NCI-H345 treated with DMSO at 0.1 percent for 48 hours (cell line): ENCODE results near the gene MYLK4.
A peak's percentile ranks its signal among the peaks of the same experiment; 100 is the strongest.

ENCODE experiments used
- DNase-seq: peaks from one replicate; lab custom pipeline; 2025; ENCODE audit not compliant: unreplicated experiment; lab: John Stamatoyannopoulos, UW

Gene MYLK4

DNA sequence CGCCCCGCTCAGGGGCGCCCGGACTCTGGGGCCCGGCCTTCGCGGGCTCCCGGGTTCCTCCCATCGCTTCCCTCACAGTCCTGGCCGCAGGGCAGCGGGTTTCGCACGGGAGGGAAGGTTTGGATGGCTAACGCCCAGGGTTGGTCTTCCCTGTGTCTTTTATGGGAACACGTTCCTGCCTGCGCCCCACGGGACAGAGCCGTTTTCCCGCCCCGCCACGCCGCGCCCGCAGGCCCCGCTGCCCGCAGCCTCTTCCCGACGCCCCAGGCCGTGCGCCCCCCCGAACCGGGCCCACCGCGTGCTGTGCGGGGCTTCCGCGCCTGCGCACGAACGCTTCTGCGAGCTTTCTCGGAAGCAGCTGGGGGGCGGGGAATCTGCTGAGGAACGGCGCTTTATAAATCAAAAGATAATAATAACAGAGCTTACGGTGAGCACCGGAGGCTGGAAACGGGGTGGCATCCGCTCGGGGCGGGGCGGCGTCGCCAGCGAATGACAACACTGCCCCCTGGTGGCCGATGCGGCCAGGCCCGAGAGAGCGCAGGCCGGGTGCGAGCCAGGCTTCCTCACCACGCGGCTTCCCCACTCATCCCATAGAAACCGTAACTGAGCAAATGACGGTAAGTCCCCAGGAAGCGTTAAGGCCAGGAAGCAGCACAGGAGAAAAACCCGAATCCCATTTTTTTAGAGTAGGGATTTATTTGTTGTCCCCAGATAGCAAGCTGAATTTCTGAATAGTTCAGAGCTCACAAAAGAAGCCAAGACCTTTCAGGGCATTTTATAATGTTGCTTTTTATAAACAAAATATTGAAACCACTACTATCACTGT, 116.4 kb downstream of the MYLK4 start:
- peak; percentile 3 for DNase-seq

- no peak for DNase-seq
Measured at GRCh38 chr6:2633736-2634135, 117.0 kb downstream of the MYLK4 start.

DNA sequence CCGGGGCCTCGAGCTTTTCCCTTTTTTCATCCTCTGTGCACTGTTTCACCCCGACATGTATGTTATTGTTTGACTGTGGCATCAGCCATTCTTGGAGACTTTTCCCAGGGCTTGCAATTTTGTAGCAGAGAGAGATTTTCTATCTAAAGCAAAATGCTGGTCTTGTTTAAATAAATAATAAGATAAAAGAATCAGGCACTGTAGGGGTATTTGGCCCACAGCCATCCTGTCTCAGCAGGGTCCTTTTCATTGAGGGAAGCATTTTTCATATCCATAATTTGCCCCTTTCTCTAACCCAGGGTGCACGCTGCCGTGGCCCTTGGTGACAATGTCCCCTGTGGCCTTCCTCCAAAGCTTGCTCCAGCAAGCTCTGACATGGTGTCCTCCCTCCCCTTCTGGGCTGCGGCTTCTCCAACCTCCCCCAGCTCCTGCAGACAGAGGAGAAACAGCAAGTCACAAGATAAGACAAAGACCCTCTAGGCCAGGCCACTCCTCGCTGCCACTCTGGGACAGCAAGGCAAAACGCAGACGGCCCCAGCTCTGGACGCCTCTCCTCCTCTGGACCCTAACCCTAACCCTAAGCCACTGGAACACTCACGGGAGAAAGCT, 117.6 kb downstream of the MYLK4 start:
- DNase-seq: no peak

DNA sequence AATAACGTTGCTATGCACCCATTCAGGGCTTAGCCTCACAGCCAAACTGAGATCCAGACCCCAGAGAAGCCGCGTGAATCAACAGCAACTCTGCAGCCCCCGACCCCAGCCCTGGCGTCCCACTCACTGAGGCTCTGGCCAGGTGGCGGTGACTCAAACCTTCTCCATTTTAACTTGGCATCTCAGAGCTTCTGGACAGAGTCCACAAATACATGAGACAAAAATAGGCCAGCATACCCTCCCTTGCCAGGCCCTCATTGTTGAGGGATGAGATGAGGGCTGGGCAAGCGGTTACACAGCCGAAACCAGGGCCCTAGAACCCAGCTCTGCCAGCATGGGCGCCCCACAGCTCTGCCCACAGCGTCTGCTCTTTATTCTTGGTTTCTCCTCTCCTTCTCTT, 118.4 kb downstream of the MYLK4 start:
- DNase-seq: no peak

GRCh38 chr6:2630891-2631571, 119.7 kb downstream of the MYLK4 start:
- no peak for DNase-seq

- no peak for DNase-seq
Measured at GRCh38 chr6:2630359-2630758, 120.4 kb downstream of the MYLK4 start.

DNA sequence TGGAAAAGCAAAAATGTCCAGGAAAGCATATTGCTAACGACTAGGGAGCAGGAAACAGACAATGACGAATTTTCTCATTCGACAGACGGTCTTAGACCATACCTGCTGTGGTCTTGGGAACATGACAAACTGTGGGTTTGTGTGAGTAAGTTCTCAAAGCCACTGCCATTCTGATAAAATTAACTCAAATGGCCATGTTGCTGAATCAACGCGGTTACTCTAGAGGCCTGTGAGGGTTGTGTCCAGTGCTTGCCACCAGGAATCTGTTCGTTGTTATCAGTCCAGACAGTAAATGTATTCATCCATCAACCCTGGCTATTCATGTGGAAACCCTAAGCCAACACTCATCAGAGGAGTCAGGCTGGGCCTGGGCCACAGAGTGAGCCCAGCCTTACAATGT, 124.3 kb downstream of the MYLK4 start:
- DNase-seq: no peak

GRCh38 chr6:2625581-2625980, 125.1 kb downstream of the MYLK4 start:
- no peak for DNase-seq

GRCh38 chr6:2624177-2624576, 126.5 kb downstream of the MYLK4 start:
- no peak for DNase-seq

DNA sequence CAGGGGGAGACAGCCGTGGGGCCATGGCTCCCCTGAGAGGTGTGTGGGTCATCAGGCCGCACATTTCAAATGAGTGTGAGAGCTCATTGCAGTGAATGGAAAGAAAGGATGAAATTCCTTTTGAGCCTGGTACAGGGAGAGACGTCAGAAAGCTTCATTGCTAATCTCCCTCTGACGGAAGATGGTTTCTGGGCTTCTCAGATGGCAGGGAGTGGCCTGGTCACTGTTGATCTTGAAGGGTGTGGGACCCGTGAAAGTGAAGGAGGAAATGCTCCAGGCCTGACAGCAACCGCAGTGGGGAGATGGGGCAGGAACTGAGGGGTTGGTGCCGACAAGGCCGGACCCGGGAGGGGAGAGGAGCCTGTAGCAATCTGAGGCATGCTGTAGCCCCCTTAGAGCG, 127.4 kb downstream of the MYLK4 start:
- DNase-seq: no peak

DNA sequence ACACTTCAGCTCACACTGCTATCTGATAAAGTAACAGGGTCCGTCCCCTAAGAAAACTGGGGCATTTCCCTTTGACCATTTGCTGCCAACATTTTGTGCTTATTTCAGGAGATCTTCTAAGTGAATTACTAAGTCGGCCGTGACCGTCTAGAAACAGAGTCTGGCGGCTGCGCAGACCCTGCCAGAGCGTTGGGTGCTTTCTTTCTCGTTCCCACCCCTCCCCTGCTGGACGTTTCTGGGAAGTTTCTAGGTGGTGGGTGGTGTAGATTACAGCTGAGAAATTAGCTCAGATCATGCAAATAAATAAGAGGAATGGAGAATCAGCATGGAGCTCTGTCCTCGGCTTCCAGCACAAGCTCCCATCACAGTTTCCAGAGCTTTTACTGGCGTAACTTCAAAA, 128.1 kb downstream of the MYLK4 start:
- no peak for DNase-seq

DNA sequence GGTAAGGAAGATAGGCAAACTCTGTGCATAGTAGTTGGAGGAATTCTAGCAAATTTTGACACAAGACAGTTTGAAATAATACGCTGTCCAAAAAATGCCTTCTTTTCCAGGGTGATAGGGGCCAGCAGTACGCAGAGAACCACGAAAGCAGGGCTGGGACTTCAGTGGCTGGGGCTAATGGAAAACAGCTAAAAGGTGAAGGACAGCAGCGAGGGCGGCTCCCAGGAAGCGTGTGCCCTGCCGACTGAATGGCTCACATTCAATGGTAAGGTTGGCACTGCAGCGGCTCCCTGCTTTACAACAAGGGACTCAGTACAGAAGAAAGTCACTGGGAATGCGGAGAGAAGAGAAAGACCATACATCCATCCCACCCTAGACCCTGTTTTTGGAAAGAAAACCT, 131.1 kb downstream of the MYLK4 start:
- no peak for DNase-seq

- DNase-seq: no peak
Measured at GRCh38 chr6:2617729-2618128, 133.0 kb downstream of the MYLK4 start.

GRCh38 chr6:2616811-2617210, 133.9 kb downstream of the MYLK4 start:
- DNase-seq: no peak

DNA sequence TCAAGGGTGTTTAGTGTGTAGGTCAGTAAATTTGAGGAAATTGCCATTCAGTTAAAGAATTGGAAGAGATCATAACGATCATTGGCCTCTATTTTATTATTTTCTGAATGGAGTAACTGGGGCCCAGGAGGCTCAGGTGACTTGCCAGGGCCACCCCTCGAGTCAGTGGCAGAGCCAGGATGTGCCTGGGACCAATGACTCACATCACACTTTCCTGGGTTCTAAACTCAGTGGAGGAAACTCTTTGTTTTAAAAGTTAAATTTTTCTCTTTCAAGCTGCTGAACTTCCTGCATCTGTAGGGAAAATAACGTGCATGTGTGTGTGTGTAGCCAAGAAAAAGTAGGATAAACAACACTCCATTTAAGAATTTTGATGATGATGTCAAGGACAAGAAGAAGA, 135.5 kb downstream of the MYLK4 start:
- DNase-seq: no peak

DNA sequence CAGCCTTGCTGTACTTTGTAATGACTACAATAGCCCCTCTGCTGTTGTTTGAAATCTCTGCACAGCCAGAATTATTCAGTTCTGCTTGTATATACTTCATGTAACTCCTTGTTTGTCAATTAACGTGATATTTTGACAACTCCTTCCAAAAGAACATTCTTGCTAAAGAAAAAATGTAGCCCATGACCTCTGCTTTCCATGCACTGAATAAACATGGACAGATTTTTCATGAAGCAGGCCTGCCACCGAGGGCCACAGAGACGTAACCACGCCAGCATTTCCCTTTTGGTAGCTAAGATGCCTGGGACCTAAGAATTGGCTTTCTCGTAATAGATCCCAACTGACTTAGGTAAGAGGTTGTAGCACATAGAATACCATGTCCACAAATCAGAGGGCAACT, 135.9 kb downstream of the MYLK4 start:
- DNase-seq: no peak

- DNase-seq: no peak
Measured at GRCh38 chr6:2614155-2614554, 136.6 kb downstream of the MYLK4 start.
